GM23338 (cell line): ENCODE data around the gene ADAMTSL2. TPM values are rescaled to one million over a fixed set of nuclear protein-coding genes. Genes with fewer than 3 reads are reported as not detected.
A peak's percentile ranks its signal among the peaks of the same experiment; 100 is the strongest.

Experiments used
- ATAC-seq: fragments of 200-7000 bp; cut with Tn5 transposase; 3 replicates; pipeline ENCODE4 v1.9.1; 2020
- DNase-seq: peaks from one replicate; pipeline ENCODE4 v3.0.0-alpha.2; 2015; ENCODE audit warnings: low spot score
- H2AFZ ChIP-seq: fragments of 200-600 bp; sonication (generic); 2 replicates; pipeline ENCODE4 v1.8.0; 2016; ENCODE audit warnings: antibody characterized with exemption, mild to moderate bottlenecking, moderate library complexity
- H3F3A ChIP-seq: fragments of 200-600 bp; sonication (generic); replicated peaks from 2 replicates; pipeline ENCODE4 v1.8.0; 2017; ENCODE audit warnings: antibody characterized with exemption, mixed run types, low read depth
- H3K27ac ChIP-seq: fragments of 200-600 bp; sonication (generic); 2 replicates; pipeline ENCODE4 v1.6.1; 2016; ENCODE audit warnings: low read depth
- H3K27me3 ChIP-seq: fragments of 200-600 bp; sonication (generic); 2 replicates; pipeline ENCODE4 v1.8.0; 2016; ENCODE audit warnings: mild to moderate bottlenecking, mixed run types, moderate library complexity; ENCODE audit not compliant: insufficient read depth
- H3K36me3 ChIP-seq: fragments of 200-600 bp; sonication (generic); 2 replicates; pipeline ENCODE4 v1.8.0; 2016; ENCODE audit warnings: mild to moderate bottlenecking; ENCODE audit not compliant: insufficient read depth
- H3K4me1 ChIP-seq: fragments of 200-600 bp; sonication (generic); 2 replicates; pipeline ENCODE4 v1.8.0; 2016; ENCODE audit warnings: mild to moderate bottlenecking, moderate library complexity; ENCODE audit not compliant: insufficient read depth
- H3K4me2 ChIP-seq: fragments of 200-600 bp; sonication (generic); 2 replicates; pipeline ENCODE4 v1.7.1; 2017; ENCODE audit warnings: mixed run types
- H3K4me3 ChIP-seq: fragments of 200-600 bp; sonication (generic); 2 replicates; pipeline ENCODE4 v1.6.1; 2016; ENCODE audit warnings: mixed run types
- H3K79me2 ChIP-seq: fragments of 200-600 bp; sonication (generic); replicated peaks from 2 replicates; pipeline ENCODE4 v1.8.0; 2017; ENCODE audit warnings: mild to moderate bottlenecking; ENCODE audit not compliant: insufficient read depth
- H3K9me2 ChIP-seq: fragments of 200-600 bp; sonication (generic); 2 replicates; pipeline ENCODE4 v1.8.0; 2017; ENCODE audit not compliant: insufficient read depth
- H4K20me1 ChIP-seq: fragments of 200-600 bp; sonication (generic); replicated peaks from 2 replicates; pipeline ENCODE4 v1.8.0; 2017; ENCODE audit warnings: mild to moderate bottlenecking; ENCODE audit not compliant: insufficient read depth
- H3K27ac Mint-ChIP-seq: 2 replicates; pipeline ENCODE4 v1.8.0; 2020; ENCODE audit warnings: inconsistent platforms, mild to moderate bottlenecking, moderate library complexity, mixed read lengths
- H3K27me3 Mint-ChIP-seq: 3 replicates; pipeline ENCODE4 v1.8.0; 2022; ENCODE audit warnings: low read depth, mild to moderate bottlenecking, moderate library complexity, mixed read lengths, inconsistent platforms; ENCODE audit not compliant: insufficient read depth, poor library complexity
- H3K36me3 Mint-ChIP-seq: 3 replicates; pipeline ENCODE4 v1.8.0; 2021; ENCODE audit warnings: low read depth, mild to moderate bottlenecking, inconsistent platforms, moderate library complexity, mixed read lengths
- H3K4me1 Mint-ChIP-seq: 3 replicates; pipeline ENCODE4 v1.8.0; 2020; ENCODE audit warnings: mild to moderate bottlenecking, inconsistent platforms, mixed read lengths
- H3K4me3 Mint-ChIP-seq: 3 replicates; pipeline ENCODE4 v1.8.0; 2021; ENCODE audit warnings: moderate library complexity, mild to moderate bottlenecking, inconsistent platforms, mixed read lengths
- H3K9me3 Mint-ChIP-seq: 3 replicates; pipeline ENCODE4 v1.8.0; 2020; ENCODE audit warnings: moderate library complexity, mild to moderate bottlenecking, inconsistent platforms, mixed read lengths
- EZH2phosphoT487 ChIP-seq: fragments of 200-600 bp; sonication (generic); IDR thresholded peaks from one replicate; pipeline ENCODE4 v1.8.1; 2018; ENCODE audit warnings: antibody characterized with exemption; ENCODE audit not compliant: unreplicated experiment
- JUNB ChIP-seq: IDR thresholded peaks from one replicate; pipeline ENCODE4 v1.6.1; 2016; ENCODE audit warnings: antibody characterized with exemption; ENCODE audit not compliant: unreplicated experiment
- NANOG ChIP-seq: IDR thresholded peaks from 2 replicates; pipeline ENCODE4 v1.6.1; 2016; ENCODE audit warnings: antibody characterized with exemption, borderline replicate concordance
- POLR2AphosphoS5 ChIP-seq: IDR thresholded peaks from 2 replicates; pipeline ENCODE4 v1.6.1; 2016; ENCODE audit warnings: antibody characterized with exemption, low read depth
- STAT1 ChIP-seq: IDR thresholded peaks from one replicate; pipeline ENCODE4 v1.6.1; 2016; ENCODE audit warnings: antibody characterized with exemption; ENCODE audit not compliant: unreplicated experiment
- ZNF114 ChIP-seq: fragments of 250-450 bp; sonication (Bioruptor Pico); IDR thresholded peaks from 2 replicates; pipeline ENCODE4 v1.5.0; 2020; ENCODE audit warnings: mild to moderate bottlenecking, moderate library complexity
- polyA plus RNA-seq: library from polyadenylated mRNA; unstranded; fragments of >200 nt; fragmentation: Nextera tagmentation; extraction: Ambion mirVana; gene quantifications from 2 replicates; pipeline ENCODE4 v1.2.1, GENCODE V29; 2016
- total RNA-seq: library from RNA; depleted of rRNA; stranded (reverse); fragments of >200 nt; shearing (Covaris generic); gene quantifications from 2 replicates; pipeline ENCODE4 v1.2.3, GENCODE V29; 2014
- TF ChIP-seq, protein P1 (sequence below): IDR thresholded peaks from one replicate; pipeline ENCODE4 v1.6.1; 2018; ENCODE audit warnings: antibody characterized with exemption; ENCODE audit not compliant: unreplicated experiment
- TF ChIP-seq, protein P2 (sequence below): fragments of 250-450 bp; sonication (Bioruptor Pico); IDR thresholded peaks from 2 replicates; pipeline ENCODE4 v1.5.0; 2020; ENCODE audit warnings: mild to moderate bottlenecking, moderate library complexity
- TF ChIP-seq, protein P3 (sequence below), 2 experiments: fragments of 200-600 bp in 1 of 2; sonication (generic) in 1 of 2; conservative IDR thresholded peaks; 2 replicates each; pipeline versions ENCODE4 v1.5.1 to v1.6.1; 2016 to 2017; ENCODE audit warnings: antibody characterized with exemption in 2 of 2, low read depth in 2 of 2, mild to moderate bottlenecking in 2 of 2, moderate library complexity in 1 of 2
- TF ChIP-seq, protein P4 (sequence below): IDR thresholded peaks from 2 replicates; pipeline ENCODE4 v1.6.1; 2016; ENCODE audit warnings: antibody characterized with exemption

Gene ADAMTSL2
- total and polyA plus RNA-seq, 2 experiments from 2014 or later, result 0.15 to 0.66 TPM

DNA sequence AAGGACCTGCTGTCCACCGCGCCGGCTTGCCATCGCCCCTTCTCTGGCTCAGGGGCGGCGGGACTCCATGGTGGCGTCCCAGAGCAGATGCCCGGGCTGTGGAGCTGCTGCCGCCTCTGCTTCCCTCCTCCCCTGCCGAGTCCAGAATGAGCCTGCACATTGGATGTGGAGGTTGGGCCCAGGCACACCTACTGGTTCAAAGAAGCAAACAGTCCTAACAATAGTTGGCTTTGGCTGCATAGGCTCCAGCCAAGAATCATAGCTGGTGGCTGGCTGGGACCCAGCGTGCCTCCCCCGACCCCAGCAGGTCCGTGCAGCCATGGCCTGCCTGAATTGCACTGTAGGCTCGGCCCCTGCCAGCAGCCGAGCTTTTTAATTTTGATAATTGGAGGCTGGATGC is 25.8 kb downstream of the ADAMTSL2 start:
- no peaks in the 10 kb centered on the region; the same call in 2 of the 3 replicates for H3K9me3 Mint-ChIP-seq
- no peak overlapping the region for H3K4me2 ChIP-seq
- no peaks in the 10 kb centered on the region for H3K9me2 ChIP-seq
- H3K36me3 ChIP-seq, result no peaks in the 10 kb centered on the region
- ATAC-seq, result no peak
- H3K4me1 Mint-ChIP-seq, result peaks cover 34% of the 10 kb centered on the region
- H4K20me1 ChIP-seq, result no peaks in the 10 kb centered on the region
- H3K27me3 ChIP-seq, result no peaks in the 10 kb centered on the region
- no peak overlapping the region for H3K4me3 Mint-ChIP-seq
- H3K4me3 ChIP-seq, result no peak overlapping the region
- H2AFZ ChIP-seq, result no peak overlapping the region
- peaks cover 5% of the 10 kb centered on the region for H3K4me1 ChIP-seq
- no peak for TF ChIP-seq STAT1
- TF ChIP-seq NANOG, result no peak
- H3K27me3 Mint-ChIP-seq, result peaks cover 15% of the 10 kb centered on the region
- no peak for DNase-seq
- H3K27ac Mint-ChIP-seq, result peak overlapping the region; percentile 78; the same call in 1 of the 2 replicates
- H3K36me3 Mint-ChIP-seq, result no peaks in the 10 kb centered on the region
- no peaks in the 10 kb centered on the region for H3K79me2 ChIP-seq
- H3F3A ChIP-seq, result no peaks in the 10 kb centered on the region
- H3K27ac ChIP-seq, result no peak overlapping the region

DNA sequence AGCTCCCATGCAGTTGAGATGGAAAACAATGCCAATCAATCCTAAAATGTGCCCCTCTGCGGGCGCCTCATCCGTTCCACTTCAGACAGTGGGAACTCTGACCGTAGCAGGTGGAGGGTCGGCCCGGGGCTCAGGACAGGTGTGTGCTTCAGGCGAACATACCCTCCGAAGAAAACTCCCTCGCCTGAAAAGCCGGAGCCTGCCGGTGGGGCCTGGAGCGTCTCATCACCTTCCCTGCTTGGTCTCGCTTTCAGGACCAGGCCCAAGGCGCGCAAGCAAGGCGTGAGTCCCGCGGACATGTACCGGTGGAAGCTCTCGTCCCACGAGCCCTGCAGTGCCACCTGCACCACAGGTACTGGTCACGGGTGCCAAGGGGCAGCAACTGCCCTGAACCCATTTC is 26.4 kb downstream of the ADAMTSL2 start:
- no peak overlapping the region for H2AFZ ChIP-seq
- no peaks in the 10 kb centered on the region for H3K36me3 ChIP-seq
- H3K4me1 ChIP-seq, result peaks cover 5% of the 10 kb centered on the region
- Mint-ChIP-seq H3K9me3 (no peaks in the 10 kb centered on the region; the same call in 2 of the 3 replicates), H3K4me1 (peaks cover 35% of the 10 kb centered on the region), H3K4me3 (no peak overlapping the region), H3K27ac (no peak overlapping the region), H3K27me3 (peaks cover 14% of the 10 kb centered on the region), H3K36me3 (no peaks in the 10 kb centered on the region)
- no peaks in the 10 kb centered on the region for H3F3A ChIP-seq
- no peaks in the 10 kb centered on the region for H3K9me2 ChIP-seq
- no peaks in the 10 kb centered on the region for H4K20me1 ChIP-seq
- H3K4me2 ChIP-seq, result no peak overlapping the region
- H3K4me3 ChIP-seq, result no peak overlapping the region
- ATAC-seq (no peak), DNase-seq (no peak)
- no peak overlapping the region for H3K27ac ChIP-seq
- no peaks in the 10 kb centered on the region for H3K27me3 ChIP-seq
- H3K79me2 ChIP-seq, result no peaks in the 10 kb centered on the region
- TF ChIP-seq JUNB, result no peak
- TF ChIP-seq ZNF114, result no peak
- TF ChIP-seq, protein P1, sequence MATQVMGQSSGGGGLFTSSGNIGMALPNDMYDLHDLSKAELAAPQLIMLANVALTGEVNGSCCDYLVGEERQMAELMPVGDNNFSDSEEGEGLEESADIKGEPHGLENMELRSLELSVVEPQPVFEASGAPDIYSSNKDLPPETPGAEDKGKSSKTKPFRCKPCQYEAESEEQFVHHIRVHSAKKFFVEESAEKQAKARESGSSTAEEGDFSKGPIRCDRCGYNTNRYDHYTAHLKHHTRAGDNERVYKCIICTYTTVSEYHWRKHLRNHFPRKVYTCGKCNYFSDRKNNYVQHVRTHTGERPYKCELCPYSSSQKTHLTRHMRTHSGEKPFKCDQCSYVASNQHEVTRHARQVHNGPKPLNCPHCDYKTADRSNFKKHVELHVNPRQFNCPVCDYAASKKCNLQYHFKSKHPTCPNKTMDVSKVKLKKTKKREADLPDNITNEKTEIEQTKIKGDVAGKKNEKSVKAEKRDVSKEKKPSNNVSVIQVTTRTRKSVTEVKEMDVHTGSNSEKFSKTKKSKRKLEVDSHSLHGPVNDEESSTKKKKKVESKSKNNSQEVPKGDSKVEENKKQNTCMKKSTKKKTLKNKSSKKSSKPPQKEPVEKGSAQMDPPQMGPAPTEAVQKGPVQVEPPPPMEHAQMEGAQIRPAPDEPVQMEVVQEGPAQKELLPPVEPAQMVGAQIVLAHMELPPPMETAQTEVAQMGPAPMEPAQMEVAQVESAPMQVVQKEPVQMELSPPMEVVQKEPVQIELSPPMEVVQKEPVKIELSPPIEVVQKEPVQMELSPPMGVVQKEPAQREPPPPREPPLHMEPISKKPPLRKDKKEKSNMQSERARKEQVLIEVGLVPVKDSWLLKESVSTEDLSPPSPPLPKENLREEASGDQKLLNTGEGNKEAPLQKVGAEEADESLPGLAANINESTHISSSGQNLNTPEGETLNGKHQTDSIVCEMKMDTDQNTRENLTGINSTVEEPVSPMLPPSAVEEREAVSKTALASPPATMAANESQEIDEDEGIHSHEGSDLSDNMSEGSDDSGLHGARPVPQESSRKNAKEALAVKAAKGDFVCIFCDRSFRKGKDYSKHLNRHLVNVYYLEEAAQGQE, result no peak
- TF ChIP-seq POLR2AphosphoS5, result no peak
- TF ChIP-seq EZH2phosphoT487, result no peak
- TF ChIP-seq, protein P2, sequence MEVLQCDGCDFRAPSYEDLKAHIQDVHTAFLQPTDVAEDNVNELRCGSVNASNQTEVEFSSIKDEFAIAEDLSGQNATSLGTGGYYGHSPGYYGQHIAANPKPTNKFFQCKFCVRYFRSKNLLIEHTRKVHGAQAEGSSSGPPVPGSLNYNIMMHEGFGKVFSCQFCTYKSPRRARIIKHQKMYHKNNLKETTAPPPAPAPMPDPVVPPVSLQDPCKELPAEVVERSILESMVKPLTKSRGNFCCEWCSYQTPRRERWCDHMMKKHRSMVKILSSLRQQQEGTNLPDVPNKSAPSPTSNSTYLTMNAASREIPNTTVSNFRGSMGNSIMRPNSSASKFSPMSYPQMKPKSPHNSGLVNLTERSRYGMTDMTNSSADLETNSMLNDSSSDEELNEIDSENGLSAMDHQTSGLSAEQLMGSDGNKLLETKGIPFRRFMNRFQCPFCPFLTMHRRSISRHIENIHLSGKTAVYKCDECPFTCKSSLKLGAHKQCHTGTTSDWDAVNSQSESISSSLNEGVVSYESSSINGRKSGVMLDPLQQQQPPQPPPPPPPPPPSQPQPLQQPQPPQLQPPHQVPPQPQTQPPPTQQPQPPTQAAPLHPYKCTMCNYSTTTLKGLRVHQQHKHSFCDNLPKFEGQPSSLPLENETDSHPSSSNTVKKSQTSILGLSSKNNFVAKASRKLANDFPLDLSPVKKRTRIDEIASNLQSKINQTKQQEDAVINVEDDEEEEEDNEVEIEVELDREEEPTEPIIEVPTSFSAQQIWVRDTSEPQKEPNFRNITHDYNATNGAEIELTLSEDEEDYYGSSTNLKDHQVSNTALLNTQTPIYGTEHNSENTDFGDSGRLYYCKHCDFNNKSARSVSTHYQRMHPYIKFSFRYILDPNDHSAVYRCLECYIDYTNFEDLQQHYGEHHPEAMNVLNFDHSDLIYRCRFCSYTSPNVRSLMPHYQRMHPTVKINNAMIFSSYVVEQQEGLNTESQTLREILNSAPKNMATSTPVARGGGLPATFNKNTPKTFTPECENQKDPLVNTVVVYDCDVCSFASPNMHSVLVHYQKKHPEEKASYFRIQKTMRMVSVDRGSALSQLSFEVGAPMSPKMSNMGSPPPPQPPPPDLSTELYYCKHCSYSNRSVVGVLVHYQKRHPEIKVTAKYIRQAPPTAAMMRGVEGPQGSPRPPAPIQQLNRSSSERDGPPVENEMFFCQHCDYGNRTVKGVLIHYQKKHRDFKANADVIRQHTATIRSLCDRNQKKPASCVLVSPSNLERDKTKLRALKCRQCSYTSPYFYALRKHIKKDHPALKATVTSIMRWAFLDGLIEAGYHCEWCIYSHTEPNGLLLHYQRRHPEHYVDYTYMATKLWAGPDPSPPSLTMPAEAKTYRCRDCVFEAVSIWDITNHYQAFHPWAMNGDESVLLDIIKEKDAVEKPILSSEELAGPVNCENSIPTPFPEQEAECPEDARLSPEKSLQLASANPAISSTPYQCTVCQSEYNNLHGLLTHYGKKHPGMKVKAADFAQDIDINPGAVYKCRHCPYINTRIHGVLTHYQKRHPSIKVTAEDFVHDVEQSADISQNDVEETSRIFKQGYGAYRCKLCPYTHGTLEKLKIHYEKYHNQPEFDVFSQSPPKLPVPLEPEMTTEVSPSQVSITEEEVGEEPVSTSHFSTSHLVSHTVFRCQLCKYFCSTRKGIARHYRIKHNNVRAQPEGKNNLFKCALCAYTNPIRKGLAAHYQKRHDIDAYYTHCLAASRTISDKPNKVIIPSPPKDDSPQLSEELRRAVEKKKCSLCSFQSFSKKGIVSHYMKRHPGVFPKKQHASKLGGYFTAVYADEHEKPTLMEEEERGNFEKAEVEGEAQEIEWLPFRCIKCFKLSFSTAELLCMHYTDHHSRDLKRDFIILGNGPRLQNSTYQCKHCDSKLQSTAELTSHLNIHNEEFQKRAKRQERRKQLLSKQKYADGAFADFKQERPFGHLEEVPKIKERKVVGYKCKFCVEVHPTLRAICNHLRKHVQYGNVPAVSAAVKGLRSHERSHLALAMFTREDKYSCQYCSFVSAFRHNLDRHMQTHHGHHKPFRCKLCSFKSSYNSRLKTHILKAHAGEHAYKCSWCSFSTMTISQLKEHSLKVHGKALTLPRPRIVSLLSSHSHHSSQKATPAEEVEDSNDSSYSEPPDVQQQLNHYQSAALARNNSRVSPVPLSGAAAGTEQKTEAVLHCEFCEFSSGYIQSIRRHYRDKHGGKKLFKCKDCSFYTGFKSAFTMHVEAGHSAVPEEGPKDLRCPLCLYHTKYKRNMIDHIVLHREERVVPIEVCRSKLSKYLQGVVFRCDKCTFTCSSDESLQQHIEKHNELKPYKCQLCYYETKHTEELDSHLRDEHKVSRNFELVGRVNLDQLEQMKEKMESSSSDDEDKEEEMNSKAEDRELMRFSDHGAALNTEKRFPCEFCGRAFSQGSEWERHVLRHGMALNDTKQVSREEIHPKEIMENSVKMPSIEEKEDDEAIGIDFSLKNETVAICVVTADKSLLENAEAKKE (CRISPR knock-in tag), result no peak
- no peak for TF ChIP-seq STAT1
- TF ChIP-seq, protein P3, sequence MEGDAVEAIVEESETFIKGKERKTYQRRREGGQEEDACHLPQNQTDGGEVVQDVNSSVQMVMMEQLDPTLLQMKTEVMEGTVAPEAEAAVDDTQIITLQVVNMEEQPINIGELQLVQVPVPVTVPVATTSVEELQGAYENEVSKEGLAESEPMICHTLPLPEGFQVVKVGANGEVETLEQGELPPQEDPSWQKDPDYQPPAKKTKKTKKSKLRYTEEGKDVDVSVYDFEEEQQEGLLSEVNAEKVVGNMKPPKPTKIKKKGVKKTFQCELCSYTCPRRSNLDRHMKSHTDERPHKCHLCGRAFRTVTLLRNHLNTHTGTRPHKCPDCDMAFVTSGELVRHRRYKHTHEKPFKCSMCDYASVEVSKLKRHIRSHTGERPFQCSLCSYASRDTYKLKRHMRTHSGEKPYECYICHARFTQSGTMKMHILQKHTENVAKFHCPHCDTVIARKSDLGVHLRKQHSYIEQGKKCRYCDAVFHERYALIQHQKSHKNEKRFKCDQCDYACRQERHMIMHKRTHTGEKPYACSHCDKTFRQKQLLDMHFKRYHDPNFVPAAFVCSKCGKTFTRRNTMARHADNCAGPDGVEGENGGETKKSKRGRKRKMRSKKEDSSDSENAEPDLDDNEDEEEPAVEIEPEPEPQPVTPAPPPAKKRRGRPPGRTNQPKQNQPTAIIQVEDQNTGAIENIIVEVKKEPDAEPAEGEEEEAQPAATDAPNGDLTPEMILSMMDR (conservative IDR thresholded peaks at IDR 0.05; ENCODE audit: low read depth in 2 of 2), result no peak
- no peak for TF ChIP-seq NANOG
- TF ChIP-seq, protein P4, sequence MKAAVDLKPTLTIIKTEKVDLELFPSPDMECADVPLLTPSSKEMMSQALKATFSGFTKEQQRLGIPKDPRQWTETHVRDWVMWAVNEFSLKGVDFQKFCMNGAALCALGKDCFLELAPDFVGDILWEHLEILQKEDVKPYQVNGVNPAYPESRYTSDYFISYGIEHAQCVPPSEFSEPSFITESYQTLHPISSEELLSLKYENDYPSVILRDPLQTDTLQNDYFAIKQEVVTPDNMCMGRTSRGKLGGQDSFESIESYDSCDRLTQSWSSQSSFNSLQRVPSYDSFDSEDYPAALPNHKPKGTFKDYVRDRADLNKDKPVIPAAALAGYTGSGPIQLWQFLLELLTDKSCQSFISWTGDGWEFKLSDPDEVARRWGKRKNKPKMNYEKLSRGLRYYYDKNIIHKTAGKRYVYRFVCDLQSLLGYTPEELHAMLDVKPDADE, result no peak
